GM12864 (cell line): ENCODE results near the gene EYA3.
A peak's percentile ranks its signal among the peaks of the same experiment; 100 is the strongest.

Experiments
- DNase-seq: peaks from one replicate; pipeline ENCODE4 v3.0.0-alpha.2; 2011; ENCODE audit warnings: low read depth
- H3K4me3 ChIP-seq: 2 replicates; pipeline ENCODE4 v1.5.1; 2011; ENCODE audit warnings: mild to moderate bottlenecking, low read depth, low read length, control low read depth
- CTCF ChIP-seq: IDR thresholded peaks from 2 replicates; pipeline ENCODE4 v1.5.1; 2011; ENCODE audit warnings: low read depth, mild to moderate bottlenecking, moderate library complexity, low read length, control low read depth, inconsistent platforms; ENCODE audit errors: missing control alignments

The EYA3 gene

GRCh38 chr1:27959792-27960603, 128.4 kb downstream of the EYA3 start, which contains the start of gene XKR8:
Gene XKR8 (plus strand): TSS chr1:27959973. CDS start chr1:27960070, 97 bp downstream.
- TF ChIP-seq CTCF = peak; percentile 42
- no peak for DNase-seq
- H3K4me3 ChIP-seq = peak within 1 kb of the TSS; percentile 69

- no peak for DNase-seq
- TF ChIP-seq CTCF = no peak
- H3K4me3 ChIP-seq = no peak overlapping the region
Observed at GRCh38 chr1:27958513-27958912, 129.9 kb downstream of the EYA3 start.

GRCh38 chr1:27957655-27958054, 130.8 kb downstream of the EYA3 start:
- H3K4me3 ChIP-seq = no peak overlapping the region
- no peak for DNase-seq
- no peak for TF ChIP-seq CTCF

GRCh38 chr1:27956761-27957160, 131.6 kb downstream of the EYA3 start:
- no peak for DNase-seq
- no peak overlapping the region for H3K4me3 ChIP-seq
- no peak for TF ChIP-seq CTCF

GRCh38 chr1:27955076-27955475, 133.3 kb downstream of the EYA3 start:
- no peak for TF ChIP-seq CTCF
- no peak for DNase-seq

DNA sequence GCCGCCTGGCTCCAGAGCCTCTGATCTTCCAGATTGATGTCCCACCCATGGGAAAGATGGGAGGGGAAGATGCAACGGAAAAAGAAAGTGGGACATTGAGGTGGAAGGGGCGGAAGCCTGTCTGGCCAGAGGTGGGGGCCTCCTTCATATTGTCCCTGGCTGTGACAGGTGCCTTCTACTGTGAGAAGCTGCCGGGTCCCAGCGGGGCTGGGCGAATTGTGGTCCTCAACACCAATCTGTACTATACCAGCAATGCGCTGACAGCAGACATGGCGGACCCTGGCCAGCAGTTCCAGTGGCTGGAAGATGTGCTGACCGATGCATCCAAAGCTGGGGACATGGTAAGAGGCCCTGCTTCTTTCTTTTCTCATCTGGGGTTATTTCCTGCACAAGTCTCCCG, 134.2 kb downstream of the EYA3 start:
- DNase-seq = no peak
- H3K4me3 ChIP-seq = no peak overlapping the region
- TF ChIP-seq CTCF = no peak

More at GRCh38 chr1:27955076-27955475, 133.3 kb downstream of the EYA3 start:
- H3K4me3 ChIP-seq = no peak overlapping the region

GRCh38 chr1:27952147-27952546, 136.3 kb downstream of the EYA3 start:
- no peak for TF ChIP-seq CTCF
- no peak overlapping the region for H3K4me3 ChIP-seq
- DNase-seq = no peak
